Stimulated activated CD8-positive, alpha-beta memory T cell treated with anti-CD3 and anti-CD28 coated beads, Interleukin-15, amount 100 ng/mL, for 48 hours (primary cell): ENCODE data around the gene NDUFV1.

Experiments used
- DNase-seq, 2 donors: peaks; one replicate each; pipeline ENCODE4 v3.0.0-alpha.2; 2020; ENCODE audit warnings: low read depth in 2 of 2

The NDUFV1 gene

GRCh38 chr11:67640021-67640757 lies 33.5 kb downstream of the NDUFV1 start:
- DNase-seq, result no peak

- no peak for DNase-seq
These were observed 34.1 kb downstream of the NDUFV1 start for GRCh38 chr11:67640758-67641337.

GRCh38 chr11:67641338-67642172 lies 34.8 kb downstream of the NDUFV1 start:
- DNase-seq, result no peak

GRCh38 chr11:67642173-67643120 lies 35.7 kb downstream of the NDUFV1 start:
- no peak for DNase-seq

GRCh38 chr11:67644042-67644441 lies 37.3 kb downstream of the NDUFV1 start:
- DNase-seq, result no peak

GRCh38 chr11:67644472-67645418 lies 38.0 kb downstream of the NDUFV1 start:
- no peak for DNase-seq

- DNase-seq, result no peak
These were observed 39.1 kb downstream of the NDUFV1 start for GRCh38 chr11:67645521-67646461.

- peak in 1 of 2 donors; percentile 37 for DNase-seq
These were observed 40.0 kb downstream of the NDUFV1 start for GRCh38 chr11:67646535-67647336.

GRCh38 chr11:67647471-67647870 lies 40.7 kb downstream of the NDUFV1 start:
- no peak for DNase-seq

- DNase-seq, result peak; percentile 33 to 49
These were observed 41.5 kb downstream of the NDUFV1 start for GRCh38 chr11:67648140-67648795.

- no peak for DNase-seq
These were observed 42.3 kb downstream of the NDUFV1 start for GRCh38 chr11:67648796-67649613.

GRCh38 chr11:67649634-67650510 lies 43.1 kb downstream of the NDUFV1 start:
- no peak for DNase-seq

- no peak for DNase-seq
These were observed 45.4 kb downstream of the NDUFV1 start for GRCh38 chr11:67651976-67652781.

GRCh38 chr11:67652965-67653845 lies 46.5 kb downstream of the NDUFV1 start:
- DNase-seq, result no peak
